Measurements from ENCODE around the gene SIPA1. TPM values are rescaled to one million over a fixed set of nuclear protein-coding genes. Genes with fewer than 3 reads are reported as not detected.

SIPA1 gene
- total RNA-seq, 4 donors from 2014 or later = 18.0 to 48.7 (median 24.7) TPM

GRCh38 chr11:65612691-65613090 is 25.2 kb upstream of the SIPA1 start:
- DNase-seq = no peak
- Histone ChIP-seq H3K9me3 (no peaks in the 10 kb centered on the region), H3K4me1 (peaks cover 0 to 62% (median 34%) of the 10 kb centered on the region in 4 donors), H3K27ac (peak overlapping the region; percentile 92 to 98 (median 96)), H3K36me3 (peaks cover 0 to 25% (median 0%) of the 10 kb centered on the region in 3 donors), H3K27me3 (no peaks in the 10 kb centered on the region), H3K4me3 (peak overlapping the region; percentile 71 to 97 (median 93))
- TF ChIP-seq POLR2A (IDR thresholded peaks at IDR 0.05) (no peak), CTCF (IDR thresholded peaks at IDR 0.05) (no peak)

GRCh38 chr11:65613091-65613928 is 24.6 kb upstream of the SIPA1 start:
- Histone ChIP-seq H3K4me3 (peak overlapping the region; percentile 71 to 97 (median 93)), H3K27ac (peak overlapping the region; percentile 92 to 98 (median 96)), H3K27me3 (no peaks in the 10 kb centered on the region), H3K4me1 (peaks cover 0 to 58% (median 34%) of the 10 kb centered on the region in 4 donors), H3K36me3 (peaks cover 0 to 26% (median 0%) of the 10 kb centered on the region in 3 donors), H3K9me3 (no peaks in the 10 kb centered on the region)
- peak in 2 of 3 donors; percentile 31 to 66 for DNase-seq
- TF ChIP-seq POLR2A (IDR thresholded peaks at IDR 0.05) (no peak), CTCF (IDR thresholded peaks at IDR 0.05) (no peak)

- Histone ChIP-seq H3K4me3 (peak within 1 kb of the TSS; percentile 93 to 97 (median 96)), H3K36me3 (peaks cover 0 to 40% (median 0%) of the 10 kb centered on the region in 3 donors), H3K27me3 (no peaks in the 10 kb centered on the region), H3K9me3 (no peaks in the 10 kb centered on the region), H3K27ac (peak within 1 kb of the TSS; percentile 92 to 98 (median 96)), H3K4me1 (peaks cover 0 to 45% (median 34%) of the 10 kb centered on the region in 4 donors)
- peak; percentile 100 for DNase-seq
- TF ChIP-seq POLR2A (IDR thresholded peaks at IDR 0.05) (peak; percentile 63 to 70), CTCF (IDR thresholded peaks at IDR 0.05) (peak in 1 of 6 experiments; percentile 57)
Measured at GRCh38 chr11:65615229-65615949, 22.5 kb upstream of the SIPA1 start, which contains the start of gene PCNX3. TSS of gene PCNX3 (plus strand) at chr11:65615776. CDS start at chr11:65616312, 536 bp downstream.

GRCh38 chr11:65615950-65616574 is 21.8 kb upstream of the SIPA1 start:
- H3K4me3 ChIP-seq = peak overlapping the region; percentile 85 to 97 (median 94)
- peak in 1 of 3 donors; percentile 52 for DNase-seq
- no peaks in the 10 kb centered on the region for H3K27me3 ChIP-seq
- H3K9me3 ChIP-seq = no peaks in the 10 kb centered on the region
- peak overlapping the region; percentile 92 to 98 (median 96) for H3K27ac ChIP-seq
- TF ChIP-seq POLR2A (IDR thresholded peaks at IDR 0.05) (no peak), CTCF (IDR thresholded peaks at IDR 0.05) (no peak)
- peaks cover 0 to 39% (median 32%) of the 10 kb centered on the region in 4 donors for H3K4me1 ChIP-seq
- peaks cover 0 to 46% (median 0%) of the 10 kb centered on the region in 3 donors for H3K36me3 ChIP-seq

GRCh38 chr11:65616575-65617001 is 21.3 kb upstream of the SIPA1 start:
- Histone ChIP-seq H3K27ac (peak overlapping the region; percentile 92 to 98 (median 96)), H3K4me1 (peaks cover 0 to 34% (median 30%) of the 10 kb centered on the region in 4 donors), H3K4me3 (peak overlapping the region; percentile 85 to 97 (median 94)), H3K36me3 (peaks cover 0 to 52% (median 0%) of the 10 kb centered on the region in 3 donors), H3K9me3 (no peaks in the 10 kb centered on the region), H3K27me3 (no peaks in the 10 kb centered on the region)
- no peak for DNase-seq
- TF ChIP-seq POLR2A (IDR thresholded peaks at IDR 0.05) (no peak), CTCF (IDR thresholded peaks at IDR 0.05) (no peak)

Data from Peyer's patch (tissue), 4 donors.